HEK293 (cell line): ENCODE data around the gene PRUNE2.

ENCODE experiments used
- CTCF ChIA-PET: fragments of 350-600 bp; formaldehyde crosslinking; extraction: SDS; loops from one replicate; lab custom pipeline; 2021; ENCODE audit warnings: antibody characterized with exemption; lab: Yijun Ruan, JAX
- POLR2A ChIA-PET: fragments of 300-600 bp; formaldehyde crosslinking; extraction: SDS; loops from one replicate; lab custom pipeline; 2020; ENCODE audit warnings: antibody characterized with exemption, inconsistent platforms; lab: Yijun Ruan, JAX
- H3K27ac ChIP-seq: fragments of 200-500 bp; sonication (Bioruptor generic); 2 replicates; pipeline ENCODE4 v1.5.1; 2014; ENCODE audit warnings: low read depth, low read length, control low read depth, inconsistent platforms; ENCODE audit errors: extremely low read depth
- H3K36me3 ChIP-seq, 2 experiments: fragments of 200-500 bp in 1 of 2; sonication (Bioruptor generic) in 1 of 2; 1 replicate in 1 of 2; 2 replicates in 1 of 2; pipeline ENCODE4 v1.5.1; 2014 to 2017; ENCODE audit warnings: inconsistent platforms in 2 of 2, low read length in 2 of 2; ENCODE audit not compliant: control insufficient read depth in 2 of 2, insufficient read depth in 1 of 2
- H3K4me1 ChIP-seq: fragments of 200-500 bp; sonication (Bioruptor generic); 2 replicates; pipeline ENCODE4 v1.5.1; 2014; ENCODE audit warnings: mild to moderate bottlenecking, low read length, inconsistent platforms; ENCODE audit not compliant: control insufficient read depth, insufficient read depth
- H3K4me3 ChIP-seq: 2 replicates; pipeline ENCODE4 v1.5.1; 2011; ENCODE audit warnings: low read depth, mild to moderate bottlenecking, control low read depth, low read length, moderate library complexity
- H3K9me3 ChIP-seq: fragments of 200-500 bp; sonication (Bioruptor generic); 2 replicates; pipeline ENCODE4 v1.5.1; 2014; ENCODE audit warnings: low read depth, low read length, inconsistent platforms; ENCODE audit not compliant: control insufficient read depth, insufficient read depth
- CTCF ChIP-seq: fragments of 450-650 bp; formaldehyde crosslinking; IDR thresholded peaks from 2 replicates; pipeline ENCODE4 v1.5.1; 2016; ENCODE audit warnings: missing biosample characterization, missing genetic modification characterization
- PRDM1 ChIP-seq: fragments of 450-650 bp; formaldehyde crosslinking; IDR thresholded peaks from 2 replicates; pipeline ENCODE4; 2016; ENCODE audit warnings: missing biosample characterization, missing genetic modification characterization
- TSHZ1 ChIP-seq: fragments of 450-650 bp; formaldehyde crosslinking; IDR thresholded peaks from 2 replicates; pipeline ENCODE4 v1.5.1; 2016; ENCODE audit warnings: missing biosample characterization, missing genetic modification characterization, borderline replicate concordance
- YY1 ChIP-seq: fragments of 450-650 bp; formaldehyde crosslinking; IDR thresholded peaks from 2 replicates; pipeline ENCODE4 v1.5.1; 2018; ENCODE audit warnings: missing biosample characterization, missing genetic modification characterization
- ZBTB26 ChIP-seq: fragments of 450-650 bp; formaldehyde crosslinking; optimal IDR thresholded peaks from 2 replicates; pipeline ENCODE3; 2016; ENCODE audit warnings: missing biosample characterization, mild to moderate bottlenecking, missing genetic modification characterization
- ZFP37 ChIP-seq: fragments of 450-650 bp; formaldehyde crosslinking; IDR thresholded peaks from 2 replicates; pipeline ENCODE4 v1.5.1; 2016; ENCODE audit warnings: missing biosample characterization, missing genetic modification characterization
- ZNF140 ChIP-seq: fragments of 450-650 bp; formaldehyde crosslinking; IDR thresholded peaks from 2 replicates; pipeline ENCODE4 v1.5.1; 2016; ENCODE audit warnings: missing biosample characterization, missing genetic modification characterization
- ZNF24 ChIP-seq: fragments of 450-650 bp; formaldehyde crosslinking; IDR thresholded peaks from 2 replicates; pipeline ENCODE4 v1.5.1; 2016; ENCODE audit warnings: missing biosample characterization, missing genetic modification characterization
- ZNF391 ChIP-seq: fragments of 450-650 bp; formaldehyde crosslinking; IDR thresholded peaks from 2 replicates; pipeline ENCODE4 v1.5.1; 2016; ENCODE audit warnings: low read depth, missing biosample characterization, missing genetic modification characterization, borderline replicate concordance
- ZNF398 ChIP-seq: fragments of 450-650 bp; formaldehyde crosslinking; IDR thresholded peaks from 2 replicates; pipeline ENCODE4 v1.5.1; 2017; ENCODE audit warnings: missing biosample characterization, missing genetic modification characterization
- ZNF433 ChIP-seq: fragments of 450-650 bp; formaldehyde crosslinking; IDR thresholded peaks from 2 replicates; pipeline ENCODE4 v1.5.1; 2016; ENCODE audit warnings: missing biosample characterization, missing genetic modification characterization, low read depth
- ZNF560 ChIP-seq: fragments of 450-650 bp; formaldehyde crosslinking; IDR thresholded peaks from 2 replicates; pipeline ENCODE4 v1.5.1; 2017; ENCODE audit warnings: missing biosample characterization, missing genetic modification characterization, borderline replicate concordance
- ZNF626 ChIP-seq: fragments of 450-650 bp; sonication (Bioruptor Pico); formaldehyde crosslinking; IDR thresholded peaks from 2 replicates; pipeline ENCODE4 v1.5.1; 2018; ENCODE audit warnings: missing biosample characterization, missing genetic modification characterization, inconsistent platforms
- ZNF639 ChIP-seq: fragments of 450-650 bp; formaldehyde crosslinking; IDR thresholded peaks from 2 replicates; pipeline ENCODE4 v1.5.1; 2016; ENCODE audit warnings: missing biosample characterization, missing genetic modification characterization
- ZNF785 ChIP-seq: fragments of 450-650 bp; formaldehyde crosslinking; IDR thresholded peaks from 2 replicates; pipeline ENCODE4 v1.5.1; 2016; ENCODE audit warnings: missing biosample characterization, missing genetic modification characterization
- ZSCAN18 ChIP-seq: fragments of 450-650 bp; formaldehyde crosslinking; IDR thresholded peaks from 2 replicates; pipeline ENCODE4 v1.5.1; 2016; ENCODE audit warnings: missing biosample characterization, missing genetic modification characterization

Gene PRUNE2

GRCh38 chr9:76615177-76615603, 290.7 kb downstream of the PRUNE2 start:
- Histone ChIP-seq H3K4me3 (no peak overlapping the region), H3K27ac (no peak overlapping the region), H3K9me3 (no peaks in the 10 kb centered on the region), H3K4me1 (no peaks in the 10 kb centered on the region), H3K36me3 (no peaks in the 10 kb centered on the region)
- POLR2A ChIA-PET: no interaction called here
- CTCF ChIA-PET: interaction anchor here (0.6 to 0.7 kb wide), 2 partner anchors 9 to 71 kb away, joined by 3 read pairs; no protein-coding TSS in a partner anchor
- TF ChIP-seq ZNF398 (tag by site-specific recombination) (no peak), ZNF626 (tag by site-specific recombination) (no peak), ZBTB26 (no peak)

GRCh38 chr9:76613974-76614373, 291.9 kb downstream of the PRUNE2 start:
- Histone ChIP-seq H3K4me3 (no peak overlapping the region), H3K27ac (no peak overlapping the region), H3K9me3 (no peaks in the 10 kb centered on the region), H3K36me3 (no peaks in the 10 kb centered on the region), H3K4me1 (no peaks in the 10 kb centered on the region)
- POLR2A ChIA-PET: no interaction called here
- TF ChIP-seq ZNF24 (tag by site-specific recombination) (no peak), TSHZ1 (no peak), CTCF (tag by site-specific recombination) (no peak), ZNF785 (no peak), ZFP37 (no peak), ZNF140 (tag by site-specific recombination) (no peak), ZNF560 (no peak), ZNF398 (tag by site-specific recombination) (no peak), ZSCAN18 (tag by site-specific recombination) (no peak), ZNF391 (tag by site-specific recombination) (no peak), ZNF433 (tag by site-specific recombination) (no peak), ZNF639 (no peak), YY1 (tag by site-specific recombination) (no peak), PRDM1 (no peak)
- CTCF ChIA-PET: no interaction called here
